RCC 7860 (cell line): ENCODE measurements around the gene ZFYVE1.
"Not testable (repeated sequence)": the region's sequence is repeated elsewhere in the genome, so short reads cannot be mapped to it uniquely, and the experiment has no call there.

Source experiments
- DNase-seq: peaks from one replicate; pipeline ENCODE4 v3.0.0-alpha.2; 2015; ENCODE audit warnings: low spot score
- FAIRE-seq: peaks from 2 replicates; lab custom pipeline; 2012; peaks lifted over from hg19 to GRCh38; lab: Jason Lieb, UNC

Gene ZFYVE1

DNA sequence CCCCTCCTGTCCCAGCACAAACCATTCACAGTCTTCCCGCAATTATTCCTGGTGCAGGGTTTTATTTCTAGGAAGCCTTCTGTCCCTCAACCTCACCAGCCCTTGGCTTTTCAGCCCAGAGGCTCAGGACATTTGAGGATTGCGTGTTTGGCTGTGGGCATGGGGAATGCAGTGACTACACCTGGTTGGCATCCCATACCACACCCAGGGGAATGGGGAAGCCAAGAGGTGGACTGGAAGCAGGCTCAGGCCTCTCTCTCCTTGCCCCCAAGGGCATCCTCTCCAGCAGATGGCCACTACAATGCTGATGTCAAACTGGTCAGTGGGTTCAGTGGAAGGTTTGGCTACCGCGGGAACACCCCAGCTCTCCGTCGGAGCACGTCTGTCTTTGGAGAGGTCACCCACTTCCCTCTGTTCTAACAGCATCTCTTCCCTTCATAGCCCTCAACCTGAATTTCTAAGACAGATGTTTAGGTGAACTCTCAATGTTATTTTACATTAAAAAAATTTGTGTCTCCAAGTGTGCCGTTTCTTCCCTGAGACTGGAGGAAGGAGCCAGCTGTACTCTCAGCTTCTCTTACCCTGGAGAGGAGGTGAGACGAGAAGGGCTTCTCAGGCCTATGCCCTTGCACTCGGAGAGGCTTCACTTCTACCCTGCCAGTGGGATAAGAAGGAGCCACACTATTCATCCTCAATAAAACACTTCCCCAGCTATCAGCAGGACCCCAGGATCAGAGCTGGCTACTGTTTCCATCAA, 65.1 kb downstream of the ZFYVE1 start:
- no peak for FAIRE-seq
- peak; percentile 23 for DNase-seq

DNA sequence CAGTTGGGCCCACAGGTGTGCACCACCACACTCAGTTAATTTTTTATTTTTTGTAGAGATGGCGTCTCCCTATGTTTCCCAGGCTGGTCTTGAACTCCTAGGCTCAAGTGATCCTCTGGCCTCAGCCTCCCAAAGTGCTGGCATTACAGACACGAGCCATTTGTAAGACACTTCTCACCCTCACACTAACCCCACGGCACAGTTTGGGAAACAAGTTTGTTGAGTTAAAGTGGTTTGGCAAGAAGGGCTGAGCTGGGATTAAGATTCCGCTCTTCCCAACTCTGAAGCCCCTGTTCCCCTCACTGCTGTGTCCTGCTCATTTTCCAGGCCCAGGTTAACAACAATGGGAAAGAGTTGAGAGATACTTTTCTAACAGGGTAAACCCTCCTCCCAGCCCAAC, 65.9 kb downstream of the ZFYVE1 start:
- FAIRE-seq, DNase-seq: not testable (repeated sequence)

DNA sequence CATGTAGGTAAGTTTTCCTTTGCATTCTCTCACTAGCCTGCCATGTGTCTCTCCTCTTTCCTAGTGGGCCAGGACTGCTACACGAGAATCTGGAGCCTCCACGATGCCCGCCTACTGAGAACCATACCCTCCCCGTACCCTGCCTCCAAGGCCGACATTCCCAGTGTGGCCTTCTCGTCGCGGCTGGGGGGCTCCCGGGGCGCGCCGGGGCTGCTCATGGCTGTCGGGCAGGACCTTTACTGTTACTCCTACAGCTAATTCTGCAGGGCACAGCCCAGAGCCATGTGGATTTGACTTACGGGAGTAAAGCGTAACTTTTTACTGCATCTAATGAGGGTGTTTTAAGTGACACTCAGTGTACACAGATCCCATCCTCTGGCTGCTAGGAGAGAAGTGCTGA, 68.4 kb downstream of the ZFYVE1 start:
- FAIRE-seq (no peak), DNase-seq (no peak)

DNA sequence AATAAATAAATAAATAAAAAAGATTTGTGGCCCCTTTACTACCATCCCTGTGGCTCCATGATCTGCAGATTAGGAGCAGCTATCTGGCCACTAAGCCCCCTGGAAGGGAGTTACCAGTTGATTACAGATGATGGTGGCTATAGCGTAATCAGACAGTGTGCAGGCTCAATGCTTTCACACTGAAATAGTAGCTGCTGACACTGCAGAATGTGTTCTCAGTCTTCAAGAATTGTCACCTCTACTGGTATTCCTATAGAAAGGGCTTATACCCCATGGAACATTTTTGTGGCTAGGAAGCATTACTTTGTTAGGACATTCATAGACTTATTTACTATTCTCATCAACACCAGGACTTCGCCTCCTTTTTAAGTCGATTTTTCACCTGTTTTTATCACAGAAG, 69.7 kb downstream of the ZFYVE1 start:
- FAIRE-seq = no peak
- DNase-seq = no peak

DNA sequence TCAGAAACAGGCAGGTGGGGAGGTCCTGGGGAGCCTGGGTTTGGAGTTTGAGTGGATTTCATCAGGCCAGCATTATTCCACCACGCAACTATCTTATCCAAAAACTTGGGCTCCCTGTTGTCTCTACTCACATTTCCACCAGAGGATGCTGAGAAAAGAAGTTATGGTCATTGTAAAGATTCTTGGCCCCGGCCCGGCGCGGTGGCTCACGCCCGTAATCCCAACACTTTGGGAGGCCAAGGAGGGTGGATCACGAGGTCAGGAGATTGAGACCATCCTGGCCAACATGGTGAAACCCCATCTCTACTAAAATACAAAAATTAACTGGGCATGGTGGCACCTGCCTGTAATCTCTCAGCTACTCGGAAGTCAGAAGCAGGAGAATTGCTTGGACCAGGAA, 70.2 kb downstream of the ZFYVE1 start:
- not testable (repeated sequence) for DNase-seq, FAIRE-seq

DNA sequence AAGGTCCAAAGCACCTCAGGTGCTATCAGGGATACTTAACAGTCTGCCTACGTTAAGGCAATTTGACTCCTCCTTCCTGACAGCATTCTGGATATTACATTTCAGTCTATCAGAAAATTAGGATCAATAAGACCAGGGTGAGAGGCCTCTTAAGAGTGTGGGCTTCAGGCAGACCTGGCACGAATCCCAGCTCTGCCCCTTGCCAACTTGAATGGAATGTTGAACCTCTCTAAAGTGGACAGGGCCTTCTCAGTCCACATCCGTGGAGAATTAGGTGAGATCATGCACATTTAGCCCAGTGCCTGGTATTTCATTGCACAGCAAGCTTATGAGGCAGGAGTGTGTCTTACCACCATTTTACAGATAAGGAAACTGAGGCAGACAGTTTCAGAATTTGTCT, 74.7 kb downstream of the ZFYVE1 start:
- no peak for DNase-seq
- no peak for FAIRE-seq

DNA sequence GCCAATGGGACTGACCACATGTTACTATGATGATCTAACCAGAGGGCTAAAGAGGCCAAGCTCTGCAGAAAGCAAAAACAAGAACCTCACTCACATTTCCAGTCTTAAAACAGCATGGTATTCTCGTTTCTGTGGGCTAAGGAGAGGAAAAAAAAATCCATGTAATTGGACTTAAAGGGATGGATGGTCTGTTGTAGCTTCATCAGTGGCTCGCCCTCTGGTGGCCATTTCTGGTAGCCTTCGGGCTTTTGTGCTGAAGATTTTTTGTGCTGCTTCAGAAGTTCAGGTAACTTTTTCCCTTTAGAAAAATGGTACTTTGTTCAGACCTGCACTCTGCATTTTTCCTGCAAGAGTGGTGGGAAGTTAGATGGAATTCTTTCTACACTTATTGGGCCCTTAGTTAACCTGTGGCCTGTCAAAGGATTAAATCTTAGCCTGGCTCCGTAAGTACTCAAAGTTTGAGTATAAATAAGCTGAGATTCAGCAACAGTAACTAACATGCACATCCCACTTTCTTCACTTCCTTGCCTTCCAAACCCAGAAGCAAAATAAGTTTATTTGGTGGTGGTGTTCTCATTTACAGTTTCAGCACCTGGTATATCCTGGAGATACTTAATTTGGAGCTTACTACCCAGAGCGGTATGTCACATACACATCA, 78.3 kb downstream of the ZFYVE1 start:
- DNase-seq (no peak), FAIRE-seq (no peak)

DNA sequence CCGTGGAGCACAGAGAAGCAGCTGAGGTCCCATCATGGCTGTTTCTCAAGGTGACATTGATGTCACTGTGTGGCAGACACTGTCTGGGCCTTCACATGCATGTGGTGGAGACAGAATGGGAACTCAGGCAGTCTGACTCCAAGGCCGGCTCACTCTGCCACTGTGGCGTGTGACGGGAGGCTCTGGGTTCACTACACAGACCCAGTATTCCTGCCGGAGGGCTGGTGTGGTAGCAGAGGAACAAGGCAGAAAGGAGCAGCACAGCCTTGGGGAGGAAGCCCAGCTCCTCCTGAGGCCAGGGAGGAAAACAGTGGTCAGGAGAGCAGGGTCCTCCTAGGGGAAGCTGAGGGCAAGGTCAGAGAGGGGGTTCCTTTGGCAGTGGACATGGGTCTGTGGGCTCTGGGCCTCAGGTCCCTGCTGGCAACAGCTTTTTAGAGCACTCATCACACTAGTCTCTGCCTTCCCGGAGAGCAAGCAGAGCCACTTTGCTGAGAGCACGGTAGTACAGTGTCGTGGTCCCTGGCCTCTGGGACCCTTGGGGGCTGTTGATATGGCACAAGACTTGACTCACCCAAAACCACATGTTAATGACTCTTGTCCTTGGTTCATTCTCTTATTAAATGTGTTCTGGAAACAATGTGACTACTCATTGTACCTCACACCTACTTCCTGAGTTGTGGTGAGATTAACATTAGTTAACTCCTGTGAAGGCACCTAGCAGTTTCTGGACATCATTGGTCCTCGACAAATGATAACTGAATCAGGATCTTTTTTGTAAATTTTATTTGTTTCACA, 79.3 kb downstream of the ZFYVE1 start:
- no peak for FAIRE-seq

DNA sequence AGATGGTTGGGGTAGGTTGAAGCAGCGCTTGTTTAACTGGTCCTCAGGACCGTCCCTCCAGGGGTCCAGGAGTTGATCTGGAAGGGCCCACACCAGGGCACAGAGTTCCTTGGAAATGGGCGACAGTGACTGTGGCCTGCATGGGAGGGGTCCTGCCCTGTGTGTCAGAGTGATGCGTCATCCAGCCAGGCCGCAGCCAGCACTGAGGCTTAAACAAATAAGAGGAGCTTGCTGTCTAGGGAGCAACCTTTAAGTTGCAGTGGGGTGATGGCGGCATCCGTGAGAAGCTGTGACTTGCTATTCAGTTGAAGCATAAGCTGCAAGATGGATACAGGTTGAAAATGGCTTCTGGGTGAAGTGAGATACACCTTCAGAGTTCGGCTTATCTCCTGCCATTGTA, 80.4 kb downstream of the ZFYVE1 start:
- no peak for DNase-seq
- no peak for FAIRE-seq

More for the DNA sequence above, 79.3 kb downstream of the ZFYVE1 start:
- no peak for DNase-seq

DNA sequence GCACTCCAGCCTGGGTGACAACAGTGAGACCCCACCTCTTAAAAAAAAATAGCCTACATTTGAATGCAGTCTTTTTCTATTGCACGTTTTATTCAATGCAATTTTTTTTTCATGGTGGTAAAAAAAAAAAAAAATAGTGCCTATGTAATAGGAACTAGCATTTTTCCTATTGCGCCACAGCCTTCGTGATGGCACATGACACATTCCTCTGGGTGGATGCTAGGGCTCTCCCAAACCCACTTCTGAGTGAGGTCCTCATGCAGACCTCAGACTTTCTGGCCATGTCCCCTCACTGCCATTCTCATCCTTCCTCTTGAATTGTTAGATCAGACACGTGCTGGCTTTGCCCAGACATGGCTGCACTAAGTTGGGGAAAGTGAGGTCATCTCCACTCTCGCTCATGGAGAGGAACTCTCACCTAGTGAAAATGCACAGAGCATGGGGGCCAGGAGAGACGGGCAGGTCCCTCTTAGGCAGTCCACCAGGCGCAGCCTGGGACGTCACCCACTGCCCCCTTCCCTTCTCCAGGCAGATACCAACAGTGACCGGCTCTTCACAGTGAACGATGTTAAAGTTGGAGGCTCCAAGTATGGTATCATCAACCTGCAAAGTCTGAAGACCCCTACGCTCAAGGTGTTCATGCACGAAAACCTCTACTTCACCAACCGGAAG, 81.4 kb downstream of the ZFYVE1 start:
- FAIRE-seq = no peak

DNA sequence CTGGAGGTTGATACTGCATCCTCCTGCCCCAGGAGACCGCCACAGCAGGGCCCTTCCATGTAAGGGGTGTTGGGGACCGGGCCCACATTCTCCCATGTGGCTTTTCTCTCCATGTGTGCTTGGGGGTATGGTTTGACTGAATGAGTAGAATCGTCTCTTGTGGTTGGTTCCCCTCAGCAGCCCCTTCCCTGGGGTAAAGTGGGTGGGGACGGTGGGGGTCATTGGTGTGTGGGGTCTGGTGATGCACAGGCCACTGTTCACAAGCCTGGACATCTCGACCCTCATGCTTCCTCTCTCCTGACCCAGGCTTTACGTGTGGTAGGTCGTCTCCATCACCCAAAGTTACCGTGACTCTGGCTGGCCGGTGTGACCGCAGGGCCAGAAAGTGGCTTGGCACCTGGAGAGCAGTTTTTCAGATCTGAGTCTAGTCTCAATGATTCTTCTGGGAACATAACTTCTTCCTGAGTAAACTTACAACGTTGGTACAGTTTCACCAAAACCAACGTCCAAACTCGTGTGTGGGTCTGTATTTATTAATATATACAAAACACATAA, 83.0 kb downstream of the ZFYVE1 start:
- FAIRE-seq (no peak), DNase-seq (no peak)

More for the DNA sequence above, 81.4 kb downstream of the ZFYVE1 start:
- no peak for DNase-seq

DNA sequence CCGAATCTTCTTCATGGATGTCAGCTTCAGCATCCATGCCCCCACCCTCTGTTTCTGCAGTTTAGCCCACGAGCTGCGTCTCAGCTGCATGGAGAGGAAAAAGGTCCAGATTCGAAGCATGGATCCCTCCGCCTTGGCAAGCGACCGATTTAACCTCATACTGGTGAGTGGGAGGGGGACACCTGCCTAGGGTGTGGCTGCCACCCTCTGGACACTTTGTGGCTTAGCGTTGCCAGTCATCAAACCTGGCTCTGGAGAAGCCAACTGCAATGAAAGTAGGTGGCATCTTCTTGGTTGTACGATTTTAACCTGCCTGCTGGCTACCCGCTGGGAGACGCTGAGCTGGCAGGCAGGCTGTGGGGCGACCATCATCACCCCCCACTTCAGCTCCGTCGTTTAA, 84.0 kb downstream of the ZFYVE1 start:
- FAIRE-seq (no peak), DNase-seq (no peak)

DNA sequence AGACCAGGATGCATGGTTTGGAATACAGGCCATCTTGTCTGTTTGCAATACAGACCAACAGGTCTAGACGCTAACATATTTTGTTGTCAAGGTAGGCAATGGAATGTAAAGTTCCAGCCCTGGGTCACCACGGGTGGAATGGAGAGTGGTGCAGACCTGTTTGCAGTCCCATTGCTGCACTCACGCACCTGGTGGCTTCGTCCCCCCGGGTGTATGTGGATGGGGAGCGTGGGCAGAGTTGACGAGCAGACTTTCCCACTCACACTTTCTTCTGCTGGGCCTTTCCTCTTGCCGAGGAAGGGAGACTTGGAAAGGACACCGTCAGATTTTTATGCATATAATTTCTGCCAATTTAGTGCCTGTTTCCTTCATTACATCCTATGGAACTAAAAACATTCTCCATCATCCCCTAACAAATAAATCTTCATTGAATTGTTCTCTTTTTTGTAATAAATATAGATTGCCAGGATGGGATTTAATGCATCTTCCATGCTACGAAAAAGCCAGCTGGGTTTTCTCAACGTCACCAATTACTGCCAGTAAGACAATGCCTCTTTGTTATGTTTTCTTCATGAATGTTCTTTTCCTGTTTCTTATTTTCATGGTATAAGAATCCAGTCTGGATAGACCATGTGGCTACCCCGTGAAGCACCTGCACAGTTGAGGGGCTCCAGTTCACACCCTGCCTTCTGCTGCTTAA, 85.5 kb downstream of the ZFYVE1 start:
- FAIRE-seq (no peak), DNase-seq (no peak)

DNA sequence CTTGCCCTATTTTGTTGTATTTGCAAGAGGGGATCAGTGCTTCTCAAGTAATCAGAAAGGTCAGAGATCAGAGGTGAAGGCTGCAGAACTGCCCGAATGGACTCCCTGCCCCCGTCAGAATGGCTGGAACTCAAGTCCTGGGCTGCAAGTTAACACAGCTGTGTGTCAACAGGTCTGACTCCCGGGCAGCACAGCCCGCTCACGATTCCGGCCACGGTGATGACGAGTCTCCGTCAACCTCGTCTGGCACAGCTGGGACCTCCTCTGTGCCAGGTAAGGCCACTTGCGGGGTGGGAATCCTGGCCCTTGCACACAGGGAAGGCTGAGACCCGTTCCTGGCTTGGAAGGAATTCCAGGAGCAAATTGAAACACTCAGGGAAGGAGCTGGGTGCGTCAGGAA, 87.3 kb downstream of the ZFYVE1 start:
- FAIRE-seq = no peak
- no peak for DNase-seq

DNA sequence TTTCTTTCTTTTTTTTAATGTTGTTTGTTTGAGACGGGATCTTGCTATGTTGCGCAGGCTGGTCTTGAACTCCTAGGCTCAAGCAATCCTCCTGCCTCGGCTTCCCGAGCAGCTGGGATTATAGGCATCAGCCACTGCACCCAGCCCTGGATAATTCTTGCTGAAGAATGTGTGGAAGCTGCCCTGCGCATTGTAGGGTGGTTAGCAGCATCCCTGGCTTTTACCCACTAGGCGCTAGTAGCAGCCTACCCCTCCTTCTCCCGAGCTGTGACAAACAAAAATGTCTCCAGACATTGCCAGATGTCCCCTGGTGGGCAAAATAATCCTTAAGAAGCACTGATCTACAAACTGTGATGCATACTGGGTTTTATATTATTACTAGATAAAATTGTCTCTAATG, 94.0 kb downstream of the ZFYVE1 start:
- DNase-seq (no peak), FAIRE-seq (no peak)

DNA sequence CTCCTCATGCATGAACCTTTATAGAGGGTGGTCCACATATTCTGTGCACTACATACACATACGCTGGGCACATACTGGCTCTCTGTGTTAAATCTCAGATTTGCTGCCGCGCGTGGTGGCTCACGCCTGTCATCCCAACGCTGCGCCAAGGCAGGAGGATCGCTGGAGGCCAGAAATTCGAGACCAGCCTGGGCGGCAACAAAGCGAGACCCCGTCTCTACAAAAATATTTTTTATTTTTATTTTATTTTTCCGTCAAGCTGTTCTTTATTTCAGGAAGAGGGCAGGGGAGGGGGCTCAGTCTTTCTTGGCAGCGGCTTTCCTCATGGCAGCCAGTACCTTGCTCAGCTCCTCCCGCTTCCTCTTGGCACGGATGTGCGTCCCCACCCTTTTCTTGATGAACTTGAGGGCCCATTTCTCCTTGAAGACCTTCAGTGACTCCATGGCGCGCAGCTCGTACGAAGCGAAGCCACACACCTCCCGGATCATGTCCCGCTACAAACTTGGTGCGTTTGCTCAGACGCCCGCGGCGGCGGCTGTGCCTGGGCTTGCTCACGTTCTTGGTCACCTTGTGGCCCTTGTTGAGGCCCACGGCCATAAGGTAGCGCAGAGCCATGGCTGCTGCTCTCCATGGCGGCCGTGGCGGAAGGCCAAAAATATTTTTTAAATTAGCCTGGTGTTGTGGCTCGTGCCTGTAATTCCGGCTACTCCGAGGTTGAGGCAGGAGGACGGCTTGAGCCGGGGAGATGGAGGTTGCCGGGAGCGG, 97.4 kb downstream of the ZFYVE1 start:
- no peak for DNase-seq
- FAIRE-seq = no peak

DNA sequence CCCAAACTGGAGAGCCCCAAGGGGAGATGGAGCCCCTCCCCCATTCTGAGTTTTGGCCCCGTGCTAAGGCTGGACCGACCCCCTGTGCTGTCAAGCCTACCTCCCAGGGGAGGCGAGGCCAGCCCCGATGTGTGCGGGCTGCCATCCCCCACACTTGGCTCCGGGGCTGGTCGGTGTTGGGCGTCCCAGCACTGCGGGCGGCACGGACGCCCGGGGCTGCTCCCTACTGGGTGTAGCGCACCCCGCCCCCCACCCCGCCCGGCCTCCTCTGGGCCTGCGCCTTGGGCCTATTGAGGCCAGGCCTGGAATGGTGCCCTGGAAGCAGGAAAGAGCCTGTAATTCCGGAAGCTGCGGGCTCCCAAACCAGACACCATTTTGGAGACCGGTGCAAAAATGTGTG, 98.0 kb downstream of the ZFYVE1 start:
- DNase-seq = no peak
- no peak for FAIRE-seq

DNA sequence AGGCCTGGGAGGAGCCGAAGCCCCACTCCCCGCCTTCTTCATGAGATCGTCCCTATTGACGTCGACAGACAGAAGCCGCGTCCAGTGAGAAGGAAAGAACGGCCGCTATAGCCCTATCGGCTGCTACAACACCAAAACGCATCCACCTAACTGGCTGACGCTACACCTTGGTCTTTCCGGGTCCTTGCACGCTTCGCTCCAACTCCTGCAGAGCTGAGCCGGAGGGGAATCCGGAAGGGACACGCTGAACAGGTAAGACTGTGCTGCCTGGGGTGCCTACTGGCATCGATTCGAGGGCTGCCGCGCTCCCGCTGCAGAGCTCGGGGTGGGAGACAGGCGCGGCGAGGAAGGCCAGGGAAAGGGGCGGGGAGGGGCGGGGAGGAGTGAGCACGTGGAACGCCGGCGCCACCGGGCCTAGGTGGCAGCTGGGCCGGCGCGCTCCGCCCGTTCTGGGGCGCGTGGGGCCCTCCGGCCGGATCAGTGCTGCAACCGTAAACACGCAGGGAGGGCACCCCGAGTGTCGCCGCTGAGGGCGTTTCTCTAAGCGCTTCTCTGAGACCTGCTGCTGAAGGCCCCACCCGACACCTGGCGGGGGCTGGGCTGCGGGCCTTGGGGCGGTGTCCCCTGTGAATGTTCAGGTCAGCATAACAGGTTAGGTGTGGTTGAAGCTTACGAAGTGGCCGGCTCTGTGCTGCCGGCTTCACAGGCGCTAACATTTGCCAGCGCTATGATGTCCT, 100.4 kb downstream of the ZFYVE1 start, which contains the start of gene DCAF4:
TSS of gene DCAF4 (plus strand) at position 173 of the 737 bp plus-strand sequence. CDS start 11,515 bp downstream, outside the sequence.
- peak; percentile 4 for FAIRE-seq
- DNase-seq = peak; percentile 90
